ENCODE data around the gene UNC5A.

GRCh38 chr5:176765687-176766086 lies 44.7 kb upstream of the UNC5A start:
- TF ChIP-seq TAF1 (IDR thresholded peaks at IDR 0.05; ENCODE audit: borderline replicate concordance, insufficient read depth, low read length): no peak
- no peak for TF ChIP-seq POLR2AphosphoS5 (IDR thresholded peaks at IDR 0.05; ENCODE audit: low read depth, low read length)
- TF ChIP-seq SIN3A (IDR thresholded peaks at IDR 0.05; ENCODE audit: borderline replicate concordance, insufficient read depth, low read length): no peak
- TF ChIP-seq, protein P1, sequence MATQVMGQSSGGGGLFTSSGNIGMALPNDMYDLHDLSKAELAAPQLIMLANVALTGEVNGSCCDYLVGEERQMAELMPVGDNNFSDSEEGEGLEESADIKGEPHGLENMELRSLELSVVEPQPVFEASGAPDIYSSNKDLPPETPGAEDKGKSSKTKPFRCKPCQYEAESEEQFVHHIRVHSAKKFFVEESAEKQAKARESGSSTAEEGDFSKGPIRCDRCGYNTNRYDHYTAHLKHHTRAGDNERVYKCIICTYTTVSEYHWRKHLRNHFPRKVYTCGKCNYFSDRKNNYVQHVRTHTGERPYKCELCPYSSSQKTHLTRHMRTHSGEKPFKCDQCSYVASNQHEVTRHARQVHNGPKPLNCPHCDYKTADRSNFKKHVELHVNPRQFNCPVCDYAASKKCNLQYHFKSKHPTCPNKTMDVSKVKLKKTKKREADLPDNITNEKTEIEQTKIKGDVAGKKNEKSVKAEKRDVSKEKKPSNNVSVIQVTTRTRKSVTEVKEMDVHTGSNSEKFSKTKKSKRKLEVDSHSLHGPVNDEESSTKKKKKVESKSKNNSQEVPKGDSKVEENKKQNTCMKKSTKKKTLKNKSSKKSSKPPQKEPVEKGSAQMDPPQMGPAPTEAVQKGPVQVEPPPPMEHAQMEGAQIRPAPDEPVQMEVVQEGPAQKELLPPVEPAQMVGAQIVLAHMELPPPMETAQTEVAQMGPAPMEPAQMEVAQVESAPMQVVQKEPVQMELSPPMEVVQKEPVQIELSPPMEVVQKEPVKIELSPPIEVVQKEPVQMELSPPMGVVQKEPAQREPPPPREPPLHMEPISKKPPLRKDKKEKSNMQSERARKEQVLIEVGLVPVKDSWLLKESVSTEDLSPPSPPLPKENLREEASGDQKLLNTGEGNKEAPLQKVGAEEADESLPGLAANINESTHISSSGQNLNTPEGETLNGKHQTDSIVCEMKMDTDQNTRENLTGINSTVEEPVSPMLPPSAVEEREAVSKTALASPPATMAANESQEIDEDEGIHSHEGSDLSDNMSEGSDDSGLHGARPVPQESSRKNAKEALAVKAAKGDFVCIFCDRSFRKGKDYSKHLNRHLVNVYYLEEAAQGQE (IDR thresholded peaks at IDR 0.05; ENCODE audit: insufficient read depth in 1 of 2, low read depth in 2 of 2, low read length in 2 of 2): no peak
- no peak for TF ChIP-seq FOXP2 (optimal IDR thresholded peaks at IDR 0.05; ENCODE audit: borderline replicate concordance, extremely low read depth, extremely low read length, insufficient read depth)

All from PFSK-1 (cell line).